ENCODE data around the gene ULK4.

Gene ULK4

DNA sequence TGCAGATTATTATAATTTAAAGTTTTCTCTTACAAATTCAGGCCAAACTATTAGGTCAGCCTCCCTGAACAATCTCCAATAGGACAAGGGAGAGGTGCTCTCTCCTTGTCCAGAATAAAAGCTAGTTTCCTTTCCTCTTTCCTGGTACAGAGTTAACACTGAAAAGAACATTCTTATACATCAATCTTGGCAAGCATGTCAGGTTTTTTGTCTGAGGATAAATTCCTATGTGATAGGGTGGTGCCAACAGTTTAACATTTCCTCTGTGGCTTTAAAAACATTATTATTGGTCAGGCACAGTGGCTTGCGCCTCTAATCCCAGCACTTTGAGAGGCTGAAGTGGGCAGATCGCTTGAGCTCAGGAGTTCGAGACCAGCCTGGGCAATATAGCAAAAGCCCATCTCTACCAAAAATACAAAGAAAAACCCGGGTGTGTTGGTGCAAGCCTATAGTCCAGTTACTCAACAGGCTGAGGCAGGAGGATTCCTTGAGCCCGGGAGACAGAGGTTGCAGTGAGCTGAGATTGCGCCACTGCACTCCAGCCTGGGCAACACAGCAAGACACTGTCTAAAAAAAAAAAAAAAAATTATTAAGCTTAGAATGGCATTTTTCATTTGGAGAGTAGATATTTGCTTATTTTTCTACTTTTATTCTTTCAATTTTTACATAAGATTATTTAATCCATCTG lies 13.7 kb upstream of the ULK4 start:
- TF ChIP-seq, protein P1, sequence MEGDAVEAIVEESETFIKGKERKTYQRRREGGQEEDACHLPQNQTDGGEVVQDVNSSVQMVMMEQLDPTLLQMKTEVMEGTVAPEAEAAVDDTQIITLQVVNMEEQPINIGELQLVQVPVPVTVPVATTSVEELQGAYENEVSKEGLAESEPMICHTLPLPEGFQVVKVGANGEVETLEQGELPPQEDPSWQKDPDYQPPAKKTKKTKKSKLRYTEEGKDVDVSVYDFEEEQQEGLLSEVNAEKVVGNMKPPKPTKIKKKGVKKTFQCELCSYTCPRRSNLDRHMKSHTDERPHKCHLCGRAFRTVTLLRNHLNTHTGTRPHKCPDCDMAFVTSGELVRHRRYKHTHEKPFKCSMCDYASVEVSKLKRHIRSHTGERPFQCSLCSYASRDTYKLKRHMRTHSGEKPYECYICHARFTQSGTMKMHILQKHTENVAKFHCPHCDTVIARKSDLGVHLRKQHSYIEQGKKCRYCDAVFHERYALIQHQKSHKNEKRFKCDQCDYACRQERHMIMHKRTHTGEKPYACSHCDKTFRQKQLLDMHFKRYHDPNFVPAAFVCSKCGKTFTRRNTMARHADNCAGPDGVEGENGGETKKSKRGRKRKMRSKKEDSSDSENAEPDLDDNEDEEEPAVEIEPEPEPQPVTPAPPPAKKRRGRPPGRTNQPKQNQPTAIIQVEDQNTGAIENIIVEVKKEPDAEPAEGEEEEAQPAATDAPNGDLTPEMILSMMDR (IDR thresholded peaks at IDR 0.05; ENCODE audit: borderline replicate concordance, insufficient read depth, low read depth, low read length), result no peak
- H3K4me3 ChIP-seq (ENCODE audit: low read depth, low read length), result no peak overlapping the region

DNA sequence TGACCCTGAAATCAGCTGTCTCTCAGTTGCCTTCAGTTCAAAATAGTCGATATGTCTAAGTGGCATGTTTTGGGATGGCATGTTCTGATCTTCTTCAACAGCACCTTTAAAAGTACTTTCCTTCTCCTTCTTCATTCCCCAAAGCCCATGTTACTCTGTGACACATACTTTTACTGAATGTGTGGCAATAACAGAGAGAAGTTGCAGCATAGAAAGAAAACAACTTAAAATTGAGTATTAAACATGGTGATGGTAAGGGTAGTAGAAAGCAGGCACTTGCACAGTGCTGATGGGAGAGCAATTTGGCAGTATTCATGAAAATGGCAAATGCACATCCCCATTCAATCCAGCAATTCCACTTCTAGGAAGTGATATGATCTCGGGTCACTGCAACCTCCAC lies 12.3 kb upstream of the ULK4 start:
- no peak overlapping the region for H3K4me3 ChIP-seq (ENCODE audit: low read depth, low read length)
- TF ChIP-seq, protein P1 (IDR thresholded peaks at IDR 0.05; ENCODE audit: borderline replicate concordance, insufficient read depth, low read depth, low read length), result no peak

- TF ChIP-seq, protein P1 (IDR thresholded peaks at IDR 0.05; ENCODE audit: borderline replicate concordance, insufficient read depth, low read depth, low read length), result no peak
- no peak overlapping the region for H3K4me3 ChIP-seq (ENCODE audit: low read depth, low read length)
Observed at GRCh38 chr3:41972802-41973201, 10.9 kb upstream of the ULK4 start.

DNA sequence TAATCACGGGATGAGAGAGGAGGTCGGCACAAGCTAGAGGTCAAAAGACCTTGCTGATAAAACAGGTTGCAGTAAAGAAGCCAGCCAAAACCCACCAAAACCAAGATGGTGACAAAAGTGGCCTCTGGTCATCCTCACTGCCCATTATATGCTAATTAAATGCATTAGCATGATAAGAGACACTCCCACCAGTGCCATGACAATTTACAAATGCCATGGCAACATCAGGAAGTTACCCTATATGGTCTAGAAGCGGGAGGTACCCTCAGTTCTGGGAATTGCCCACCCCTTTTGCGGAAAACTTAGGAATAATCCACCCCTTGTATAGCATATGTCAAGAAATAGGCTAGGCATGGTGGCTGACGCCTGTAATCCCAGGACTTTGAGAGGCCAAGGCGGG lies 4.3 kb upstream of the ULK4 start:
- no peak overlapping the region for H3K4me3 ChIP-seq (ENCODE audit: low read depth, low read length)
- TF ChIP-seq, protein P1 (IDR thresholded peaks at IDR 0.05; ENCODE audit: borderline replicate concordance, insufficient read depth, low read depth, low read length), result no peak

DNA sequence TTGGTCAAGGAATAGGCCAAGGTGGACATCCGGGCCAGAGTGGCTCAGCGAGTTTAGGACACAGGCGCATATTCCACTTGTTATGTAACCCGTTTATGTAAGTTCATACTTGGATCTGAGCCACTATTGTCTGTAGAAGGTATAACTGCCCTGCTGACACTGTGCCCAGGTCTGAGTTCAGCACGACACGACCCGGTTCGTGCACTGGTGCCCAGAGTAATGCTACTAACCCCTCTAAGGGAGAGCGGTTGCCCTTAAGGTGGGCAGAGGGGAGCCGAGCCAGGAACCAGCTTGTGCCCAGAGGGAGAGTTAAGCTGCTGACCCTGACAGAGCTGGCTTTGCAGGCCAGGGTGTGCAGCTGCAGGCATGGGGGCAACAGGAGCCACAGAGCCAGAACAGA lies 1.9 kb upstream of the ULK4 start:
- no peak overlapping the region for H3K4me3 ChIP-seq (ENCODE audit: low read depth, low read length)
- TF ChIP-seq, protein P1 (IDR thresholded peaks at IDR 0.05; ENCODE audit: borderline replicate concordance, insufficient read depth, low read depth, low read length), result no peak

DNA sequence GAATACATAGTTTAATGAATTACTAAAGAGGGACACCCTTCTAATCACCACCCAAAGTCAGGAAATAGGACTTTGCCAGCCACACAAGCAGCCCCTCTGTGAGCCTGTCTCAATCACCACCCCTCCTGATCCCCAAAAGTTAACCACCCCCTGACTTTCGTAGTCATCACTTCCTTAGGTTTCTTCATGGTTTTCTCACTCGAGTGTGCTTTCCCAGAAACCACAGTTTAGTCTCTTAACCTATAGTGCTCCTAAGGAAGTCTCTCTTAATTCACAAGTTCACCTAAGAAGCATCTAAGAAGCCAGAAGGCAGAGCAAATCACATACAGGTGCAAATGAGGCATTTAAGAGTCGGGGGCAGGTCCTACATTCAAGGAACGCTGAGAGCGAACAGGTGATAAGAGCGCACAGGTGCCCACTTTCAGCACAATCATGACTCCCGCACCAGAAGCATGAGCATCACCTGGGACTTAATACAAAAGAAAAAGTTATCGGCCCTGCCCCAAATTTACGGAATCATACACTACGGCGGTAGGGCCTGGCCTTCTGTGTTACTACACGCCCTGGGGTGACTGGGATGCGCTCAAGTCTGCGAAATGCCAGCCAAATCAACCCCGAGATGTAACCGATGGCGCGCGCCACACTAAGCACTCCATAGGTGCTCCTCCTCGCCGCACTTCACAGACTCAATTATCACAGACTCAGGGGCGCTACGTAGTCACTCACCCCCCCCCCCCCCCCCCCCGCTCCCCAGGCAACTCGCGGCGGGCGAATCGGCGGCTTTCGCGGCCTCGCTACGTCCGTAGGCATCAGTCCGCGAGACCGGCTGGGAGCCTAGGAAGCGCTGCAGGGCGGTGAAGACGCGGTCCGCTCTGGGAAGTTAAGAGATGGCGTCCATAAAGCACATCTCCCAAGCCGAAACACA lies 815 bp downstream of the ULK4 start:
- TF ChIP-seq, protein P1 (IDR thresholded peaks at IDR 0.05; ENCODE audit: borderline replicate concordance, insufficient read depth, low read depth, low read length), result no peak
- H3K4me3 ChIP-seq (ENCODE audit: low read depth, low read length), result peak overlapping the region; percentile 94
